ENCODE measurements around the gene SCN11A.
"Not testable (repeated sequence)": the region's sequence is repeated elsewhere in the genome, so short reads cannot be mapped to it uniquely, and the experiment has no call there.

The SCN11A gene

GRCh38 chr3:39064646-39065045, 12.9 kb upstream of the SCN11A start:
- DNase-seq: no peak

DNA sequence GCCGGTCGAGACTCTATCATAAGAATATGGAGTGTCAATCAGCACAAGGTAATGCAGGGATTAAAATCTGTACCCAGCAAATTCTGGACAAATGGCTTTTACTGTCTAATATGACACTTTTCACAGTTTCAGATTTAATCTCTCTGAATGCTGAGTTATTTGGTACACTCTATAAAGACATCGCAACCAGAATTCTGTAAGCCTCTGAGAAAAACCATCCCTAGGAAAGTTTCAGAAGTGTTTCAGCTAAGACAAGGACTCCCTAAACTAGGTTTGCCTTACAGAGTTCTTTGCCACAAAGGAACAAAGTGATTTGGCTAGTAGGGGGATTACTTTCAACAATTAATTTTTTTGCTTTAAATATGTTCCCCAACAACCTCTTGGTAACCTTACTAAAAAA, 11.4 kb upstream of the SCN11A start:
- no peak for DNase-seq

DNA sequence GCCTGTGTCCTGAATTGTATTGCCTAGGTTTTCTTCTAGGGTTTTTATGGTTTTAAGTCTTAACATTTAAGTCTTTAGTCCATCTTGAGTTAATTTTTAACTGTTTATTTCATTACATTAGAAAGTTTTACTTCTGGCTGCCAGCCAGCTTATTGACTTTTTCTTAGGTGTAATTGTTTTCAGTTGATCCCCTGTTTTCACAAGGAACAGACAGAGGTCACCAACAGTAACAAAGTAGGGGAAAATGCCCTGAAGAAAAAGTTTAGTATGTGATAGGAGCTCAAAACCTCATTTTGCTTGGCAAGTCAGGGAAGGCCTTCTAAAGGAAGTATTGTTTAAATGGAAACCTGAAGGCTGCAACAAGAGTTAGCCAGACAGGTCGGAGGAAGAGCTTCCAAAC, 10.4 kb upstream of the SCN11A start:
- no peak for DNase-seq

- DNase-seq: not testable (repeated sequence)
These were observed 9.5 kb upstream of the SCN11A start for GRCh38 chr3:39061228-39061627.

DNA sequence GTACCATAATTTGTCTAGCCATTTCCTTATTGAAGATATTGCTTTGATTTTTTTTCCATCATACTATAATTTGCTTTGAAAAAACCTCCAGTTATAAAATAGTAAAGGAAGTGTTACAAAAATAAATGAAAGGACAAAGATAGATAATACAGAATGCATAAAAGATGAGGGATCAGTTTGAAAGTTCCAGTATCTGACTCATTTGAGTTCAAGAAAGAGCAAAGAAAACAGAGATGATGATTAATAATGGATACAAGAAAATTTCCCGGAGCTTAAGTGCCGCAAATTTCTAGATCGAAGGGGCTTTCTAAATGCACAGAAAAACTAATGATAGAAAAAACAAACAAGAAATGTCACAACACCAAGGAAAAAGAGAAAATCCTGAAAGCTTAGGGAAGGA, 4.4 kb upstream of the SCN11A start:
- no peak for DNase-seq

- DNase-seq: no peak
These were observed 2.0 kb upstream of the SCN11A start for GRCh38 chr3:39053696-39054095.

GRCh38 chr3:39052583-39052982, 839 bp upstream of the SCN11A start:
- DNase-seq: no peak

GRCh38 chr3:39050029-39050428, 1.7 kb downstream of the SCN11A start:
- DNase-seq: no peak

DNA sequence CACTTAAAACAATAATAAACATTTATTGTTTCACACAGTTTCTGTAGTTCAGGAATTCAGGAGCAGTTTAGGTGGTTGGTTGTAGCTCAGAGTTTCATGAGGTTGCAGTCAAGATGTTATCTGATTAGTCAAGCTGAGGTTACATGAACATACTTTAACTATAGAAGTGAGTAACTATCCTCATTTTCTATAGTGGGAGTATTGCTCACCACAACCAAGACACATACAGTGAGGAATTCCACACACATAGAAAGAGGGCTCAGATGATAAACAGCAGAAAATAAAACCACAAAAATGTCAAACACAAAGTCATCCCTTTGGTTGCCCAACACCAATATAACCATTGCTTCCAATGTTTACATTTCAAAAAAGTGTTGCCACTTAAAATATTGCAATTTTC, 13.6 kb downstream of the SCN11A start:
- DNase-seq: no peak

- no peak for DNase-seq
These were observed 22.2 kb downstream of the SCN11A start for GRCh38 chr3:39029556-39029955.

GRCh38 chr3:39028546-39028945, 23.2 kb downstream of the SCN11A start:
- DNase-seq: no peak

- DNase-seq: no peak
These were observed 26.3 kb downstream of the SCN11A start for GRCh38 chr3:39025222-39025970.

DNA sequence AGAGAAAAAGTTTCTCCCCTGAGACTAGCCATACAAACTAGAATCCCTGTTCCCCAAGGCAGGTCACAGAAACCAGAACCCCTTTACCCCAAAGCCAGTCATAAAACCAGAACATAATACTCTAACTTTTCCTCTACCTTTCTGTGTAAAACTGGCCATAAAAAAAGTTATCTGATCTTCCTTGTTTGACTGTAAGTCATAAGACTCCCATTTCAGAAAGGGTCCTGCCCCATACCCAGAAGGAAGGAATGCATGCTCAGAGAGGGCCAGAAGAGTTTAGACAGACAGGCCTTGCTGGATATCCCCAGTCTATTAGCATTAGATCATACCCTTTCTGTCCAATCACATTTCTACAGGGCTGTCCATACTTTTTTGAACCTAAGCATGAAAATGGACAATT, 27.2 kb downstream of the SCN11A start:
- DNase-seq: no peak

GRCh38 chr3:39022286-39022630, 29.5 kb downstream of the SCN11A start:
- no peak for DNase-seq

DNA sequence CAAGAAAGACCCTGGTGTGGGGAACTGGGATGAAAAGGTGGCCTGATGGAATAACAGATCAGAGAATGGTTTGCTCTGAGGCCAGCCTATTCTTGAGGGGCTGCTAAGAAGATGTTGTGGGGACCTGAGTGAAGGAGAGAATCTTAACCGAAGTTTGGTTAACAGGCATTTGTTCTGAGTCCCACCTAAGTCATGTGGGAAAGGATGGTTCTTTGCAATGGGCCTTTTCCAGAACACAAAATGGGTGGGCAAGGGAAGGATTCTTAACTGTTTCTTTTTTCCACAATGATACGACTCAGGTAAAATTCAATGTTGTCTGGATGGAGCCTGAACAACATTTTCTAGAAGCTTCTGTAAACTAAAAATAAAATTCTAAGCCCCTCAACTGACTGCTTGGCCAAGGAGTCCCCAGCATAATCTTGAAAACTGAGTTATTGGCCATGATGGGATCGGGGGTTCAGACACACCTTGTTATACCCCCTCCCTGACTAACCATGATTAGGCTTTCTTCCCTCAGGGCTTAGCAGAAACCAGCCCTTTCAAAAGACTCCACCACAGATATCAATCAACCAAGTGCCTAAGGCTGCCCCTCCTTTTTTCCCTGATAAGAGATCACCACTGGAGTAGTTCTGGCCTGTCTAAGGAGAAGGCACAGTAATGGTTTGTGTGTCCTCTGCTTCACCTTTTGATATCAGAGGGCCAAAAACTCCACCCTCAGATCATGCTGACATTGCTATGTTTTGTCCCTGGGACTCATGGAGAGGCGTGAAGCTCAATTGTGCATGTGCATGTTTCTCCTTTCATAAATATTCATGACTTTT, 30.1 kb downstream of the SCN11A start:
- DNase-seq: peak; percentile 67

DNA sequence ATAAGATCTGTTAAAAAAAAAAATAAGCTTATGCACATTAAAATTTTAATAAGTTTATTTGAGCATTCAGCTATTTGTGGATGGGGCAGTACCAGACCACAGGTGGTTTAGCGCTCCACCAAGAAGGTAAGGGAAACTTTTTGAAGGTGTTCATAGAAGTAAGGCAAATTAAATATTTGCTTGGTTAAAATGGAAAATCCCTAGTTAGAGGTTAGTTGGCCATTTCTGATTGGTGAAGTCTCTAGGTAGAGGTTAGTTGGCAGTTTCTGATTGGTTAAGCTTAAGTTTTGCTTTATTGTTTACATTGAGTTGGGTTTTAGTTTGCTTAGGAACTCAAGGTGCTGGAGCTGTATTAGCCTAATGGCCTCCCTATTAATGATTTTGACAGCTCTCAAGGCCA, 30.7 kb downstream of the SCN11A start:
- DNase-seq: no peak

DNA sequence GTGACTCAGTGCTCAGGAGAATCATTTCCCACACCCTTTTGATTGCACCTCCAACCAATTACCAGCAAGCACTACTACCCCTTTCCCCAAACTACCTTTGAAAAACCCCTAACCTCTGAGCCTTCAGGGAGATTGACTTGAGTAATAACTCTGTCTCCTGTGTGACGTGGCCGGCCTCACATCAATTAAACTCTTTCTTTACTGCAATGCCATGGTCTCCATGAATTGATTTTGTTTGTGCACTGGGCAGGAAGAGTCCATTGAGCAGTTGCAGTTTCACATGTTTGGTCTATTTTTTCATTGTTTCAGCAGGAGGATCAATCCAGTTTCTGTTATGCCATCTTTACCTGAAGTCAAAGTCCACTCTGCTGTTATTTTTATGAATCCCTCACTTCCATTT, 32.4 kb downstream of the SCN11A start:
- no peak for DNase-seq

DNA sequence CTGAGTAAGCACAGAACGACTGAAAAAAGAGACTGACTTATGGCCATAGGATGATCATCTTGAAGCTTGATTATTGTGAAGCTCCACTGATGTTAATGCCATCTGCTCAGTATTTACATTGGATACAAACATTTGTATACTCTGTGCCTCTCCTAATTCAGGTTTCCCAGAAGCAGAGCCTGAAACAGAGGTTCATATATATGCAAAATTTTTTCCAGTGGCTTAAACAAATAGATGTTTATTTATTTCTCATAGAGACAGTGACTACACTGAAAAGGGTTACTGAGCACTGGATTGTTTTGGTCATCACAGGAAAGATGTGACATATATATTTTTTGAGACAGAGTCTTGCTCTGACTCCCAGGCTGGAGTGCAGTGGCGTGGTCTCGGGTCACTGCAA, 36.3 kb downstream of the SCN11A start:
- no peak for DNase-seq

GRCh38 chr3:39013921-39014509, 37.7 kb downstream of the SCN11A start:
- peak; percentile 79 for DNase-seq

DNA sequence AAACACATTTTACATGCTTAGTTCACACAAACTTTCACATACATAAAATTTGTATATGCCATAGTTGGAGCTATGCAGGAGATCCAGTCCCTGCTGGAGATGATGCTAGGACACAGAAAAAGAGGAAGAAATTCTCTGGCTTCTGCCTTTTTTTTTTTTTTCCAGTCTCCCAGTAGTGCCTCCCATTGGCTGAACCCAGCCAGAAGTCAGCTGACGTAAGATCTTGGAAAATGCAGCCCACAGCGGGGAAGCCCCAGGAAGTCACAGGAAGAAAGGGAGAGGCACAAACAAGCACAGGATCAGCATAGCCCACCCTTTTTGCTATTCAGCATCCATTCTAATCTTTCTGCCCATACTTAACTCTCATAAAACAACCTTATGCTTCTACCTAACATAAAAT, 38.5 kb downstream of the SCN11A start:
- peak; percentile 84 for DNase-seq

DNA sequence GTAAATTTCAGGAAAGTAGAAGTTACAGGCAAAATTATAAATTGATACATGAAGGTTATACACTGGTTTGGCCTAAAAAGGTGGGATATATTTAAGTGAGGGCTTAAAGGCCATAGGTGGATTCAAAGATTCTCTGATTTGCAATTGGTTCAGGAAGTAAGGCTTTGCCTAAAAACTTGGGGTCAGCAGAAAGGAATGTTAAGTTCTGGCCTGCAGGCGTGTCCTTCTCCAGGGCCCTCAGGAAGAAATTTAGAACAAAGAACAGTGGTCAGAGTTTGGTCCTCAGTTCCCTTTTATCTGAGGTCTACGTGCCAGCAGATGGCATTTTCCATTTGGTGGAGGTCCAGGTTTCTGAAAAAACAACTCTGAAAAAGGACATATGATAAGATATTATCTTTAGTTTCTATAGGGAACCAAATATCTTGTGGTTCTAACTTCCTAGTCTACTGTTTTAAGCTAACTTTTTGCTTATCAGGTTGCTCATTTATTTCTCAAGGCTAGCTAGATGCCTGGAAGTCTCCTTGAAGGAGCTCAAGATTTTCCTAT, 40.5 kb downstream of the SCN11A start:
- DNase-seq: no peak

DNA sequence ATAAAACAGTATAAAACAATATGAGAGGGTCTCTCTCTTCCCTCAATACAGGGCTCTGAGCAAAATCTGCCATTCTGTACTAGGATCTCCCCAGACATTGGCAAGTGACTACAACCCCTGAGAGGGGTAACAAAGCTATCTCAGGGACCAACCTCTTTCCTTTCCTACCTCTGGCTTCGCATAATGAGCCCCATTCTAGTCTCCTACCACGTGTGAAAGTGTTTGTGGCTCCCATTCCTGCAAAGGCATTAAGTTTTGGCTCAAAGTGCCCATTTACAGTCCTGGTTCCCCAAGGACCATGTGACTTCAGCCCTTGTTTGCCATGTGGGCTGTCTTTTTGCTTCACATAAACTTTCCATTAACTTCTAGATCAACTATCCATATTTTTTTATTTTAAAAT, 46.4 kb downstream of the SCN11A start:
- DNase-seq: no peak

Data from islet precursor cell (in vitro differentiated cells).